Effector memory CD4-positive, alpha-beta T cell (primary cell): Measurements from ENCODE around the gene OR13F1.
"Not testable (repeated sequence)": the region's sequence is repeated elsewhere in the genome, so short reads cannot be mapped to it uniquely, and the experiment has no call there.

ENCODE experiments used
- DNase-seq, 3 donors: peaks; one replicate each; pipeline ENCODE4 v3.0.0-alpha.2; 2020
- H3K27ac ChIP-seq: 2 replicates; pipeline ENCODE4 v1.7.0; 2013; ENCODE audit warnings: mild to moderate bottlenecking, low read length, moderate library complexity; ENCODE audit not compliant: insufficient read depth, poor library complexity, severe bottlenecking
- H3K27me3 ChIP-seq: replicated peaks from 2 replicates; pipeline ENCODE4 v1.7.0; 2013; ENCODE audit warnings: mild to moderate bottlenecking, low read length; ENCODE audit not compliant: insufficient read depth, control insufficient read depth, poor library complexity, severe bottlenecking
- H3K36me3 ChIP-seq: 2 replicates; pipeline ENCODE4 v1.7.0; 2013; ENCODE audit warnings: mild to moderate bottlenecking, low read length, moderate library complexity; ENCODE audit not compliant: control insufficient read depth, insufficient read depth
- H3K4me1 ChIP-seq: 2 replicates; pipeline ENCODE4 v1.7.0; 2013; ENCODE audit warnings: low read length, mild to moderate bottlenecking; ENCODE audit not compliant: control insufficient read depth, insufficient read depth, poor library complexity, severe bottlenecking
- H3K4me3 ChIP-seq: 2 replicates; pipeline ENCODE4 v1.7.0; 2013; ENCODE audit warnings: low read length, low read depth, mild to moderate bottlenecking; ENCODE audit not compliant: insufficient read depth, poor library complexity, severe bottlenecking
- H3K9me3 ChIP-seq: 2 replicates; pipeline ENCODE4 v1.7.0; 2013; ENCODE audit warnings: mild to moderate bottlenecking, low read length, moderate library complexity; ENCODE audit not compliant: control insufficient read depth

The OR13F1 gene

GRCh38 chr9:104520241-104520640, 16.2 kb downstream of the OR13F1 start:
- not testable (repeated sequence) for H3K9me3 ChIP-seq, DNase-seq, H3K36me3 ChIP-seq, H3K4me3 ChIP-seq, H3K4me1 ChIP-seq, H3K27ac ChIP-seq, H3K27me3 ChIP-seq

GRCh38 chr9:104527109-104527508, 23.0 kb downstream of the OR13F1 start, which contains the start of gene OR13C4:
Gene OR13C4, minus strand, starts transcription at chr9:104527209. Its CDS starts 0 bp downstream, at chr9:104527209.
- Histone ChIP-seq H3K4me1 (no peaks in the 10 kb centered on the region), H3K36me3 (no peaks in the 10 kb centered on the region), H3K4me3 (no peak within 1 kb of the TSS), H3K27ac (no peak within 1 kb of the TSS), H3K27me3 (no peaks in the 10 kb centered on the region), H3K9me3 (no peaks in the 10 kb centered on the region)
- no peak for DNase-seq

GRCh38 chr9:104536756-104537155, 32.7 kb downstream of the OR13F1 start, which contains the start of gene OR13C3:
Gene OR13C3, minus strand, starts transcription at chr9:104536856. Its CDS starts 133 bp downstream, at chr9:104536723.
- Histone ChIP-seq H3K27ac (no peak within 1 kb of the TSS), H3K9me3 (no peaks in the 10 kb centered on the region), H3K4me3 (no peak within 1 kb of the TSS), H3K4me1 (no peaks in the 10 kb centered on the region), H3K27me3 (no peaks in the 10 kb centered on the region), H3K36me3 (no peaks in the 10 kb centered on the region)
- DNase-seq = no peak

- DNase-seq = no peak
- no peaks in the 10 kb centered on the region for H3K36me3 ChIP-seq
Measured at GRCh38 chr9:104539275-104539674, 35.2 kb downstream of the OR13F1 start.

GRCh38 chr9:104544644-104545043, 40.6 kb downstream of the OR13F1 start:
- Histone ChIP-seq H3K9me3 (no peaks in the 10 kb centered on the region), H3K4me3 (no peak overlapping the region), H3K36me3 (no peaks in the 10 kb centered on the region), H3K27me3 (no peaks in the 10 kb centered on the region), H3K4me1 (no peaks in the 10 kb centered on the region), H3K27ac (no peak overlapping the region)
- DNase-seq = no peak

More at GRCh38 chr9:104539275-104539674, 35.2 kb downstream of the OR13F1 start:
- Histone ChIP-seq H3K4me1 (no peaks in the 10 kb centered on the region), H3K27ac (no peak overlapping the region), H3K4me3 (no peak overlapping the region), H3K27me3 (no peaks in the 10 kb centered on the region), H3K9me3 (no peaks in the 10 kb centered on the region)

- Histone ChIP-seq H3K4me1 (no peaks in the 10 kb centered on the region), H3K9me3 (no peaks in the 10 kb centered on the region), H3K36me3 (no peaks in the 10 kb centered on the region), H3K27me3 (no peaks in the 10 kb centered on the region), H3K4me3 (no peak overlapping the region), H3K27ac (no peak overlapping the region)
- DNase-seq = no peak
Measured at GRCh38 chr9:104553261-104553660, 49.2 kb downstream of the OR13F1 start.
